K562 (cell line): Measurements from ENCODE around the gene ZFPM1. TPM values are rescaled to one million over a fixed set of nuclear protein-coding genes. Genes with fewer than 3 reads are reported as not detected.

Experiments
- ATAC-seq: fragments of 200-7000 bp; cut with Tn5 transposase; 3 replicates; pipeline ENCODE4 v1.9.1; 2020; ENCODE audit warnings: moderate library complexity
- BruUV-seq: library from RNA; stranded (reverse); fragments of 400-500 nt; replicated peaks from 2 replicates; lab custom pipeline; 2021; lab: Mats Ljungman, UMichigan
- CTCF ChIA-PET: fragments of 300-600 bp; formaldehyde crosslinking; extraction: SDS; loops from one replicate; lab custom pipeline; 2021; ENCODE audit warnings: low intra/inter-chr PET ratio; lab: Yijun Ruan, JAX
- POLR2A ChIA-PET: fragments of 300-600, 350-650 bp; sonication (Branson Sonifier 250); formaldehyde crosslinking; extraction: SDS; loops from one replicate; lab custom pipeline; 2021; ENCODE audit warnings: antibody characterized with exemption, inconsistent platforms; lab: Yijun Ruan, JAX
- DNase-seq, 4 experiments: peaks; one replicate each; pipeline versions ENCODE4 v3.0.0 to v3.0.0-alpha.2; 2011 to 2018; ENCODE audit warnings: low spot score in 3 of 4, mixed read lengths in 3 of 4; ENCODE audit errors: extremely low read depth in 1 of 4
- FAIRE-seq: peaks from 2 replicates; lab custom pipeline; 2011; peaks lifted over from hg19 to GRCh38; lab: Jason Lieb, UNC
- H2AFZ ChIP-seq: 2 replicates; pipeline ENCODE4 v1.6.0; 2011; ENCODE audit warnings: low read depth, low read length, control low read depth, inconsistent platforms
- H3K27ac ChIP-seq: fragments of 200-600 bp; 3 replicates; pipeline ENCODE4 v1.8.0; 2011; ENCODE audit warnings: low read depth, mild to moderate bottlenecking, control low read depth, inconsistent platforms, low read length, moderate library complexity, mixed read lengths; ENCODE audit errors: extremely low read depth
- H3K27me3 ChIP-seq, 2 experiments: fragments of 300-600 bp in 1 of 2; 2 replicates in 1 of 2; 3 replicates in 1 of 2; pipeline versions ENCODE4 v1.6.0 to v1.8.0; 2011; ENCODE audit warnings: inconsistent platforms in 2 of 2, low read length in 2 of 2, mild to moderate bottlenecking in 1 of 2, mixed read lengths in 1 of 2, moderate library complexity in 1 of 2; ENCODE audit not compliant: control insufficient read depth in 2 of 2, insufficient read depth in 2 of 2
- H3K36me3 ChIP-seq: fragments of 300-600 bp; 3 replicates; pipeline ENCODE4 v1.8.0; 2011; ENCODE audit warnings: mild to moderate bottlenecking, low read length, inconsistent platforms; ENCODE audit not compliant: control insufficient read depth, insufficient read depth
- H3K4me1 ChIP-seq, 2 experiments: fragments of 200-600 bp in 1 of 2; replicated peaks in 1 of 2; 2 replicates in 1 of 2; 3 replicates in 1 of 2; pipeline versions ENCODE4 v1.5.1 to v1.8.0; 2011; ENCODE audit warnings: inconsistent platforms in 2 of 2, low read length in 2 of 2, mild to moderate bottlenecking in 1 of 2, mixed read lengths in 1 of 2, moderate library complexity in 1 of 2; ENCODE audit not compliant: control insufficient read depth in 2 of 2, insufficient read depth in 2 of 2
- H3K4me2 ChIP-seq: 2 replicates; pipeline ENCODE4 v1.6.1; 2011; ENCODE audit warnings: low read length, control low read depth, inconsistent platforms, mixed read lengths; ENCODE audit not compliant: insufficient read depth
- H3K4me3 ChIP-seq: fragments of 200-600 bp; sonication (generic), shearing (Covaris generic); 2 replicates; pipeline ENCODE4 v1.5.1; 2016; ENCODE audit warnings: control low read depth, inconsistent platforms
- H3K79me2 ChIP-seq: fragments of 200-600 bp; 3 replicates; pipeline ENCODE4 v1.8.0; 2011; ENCODE audit warnings: low read length, inconsistent platforms; ENCODE audit not compliant: control insufficient read depth, insufficient read depth
- H3K9ac ChIP-seq, 2 experiments: 2 replicates each; pipeline versions ENCODE4 v1.6.0 to v1.6.1; 2011; ENCODE audit warnings: low read depth in 2 of 2, low read length in 2 of 2, control low read depth in 1 of 2, inconsistent platforms in 1 of 2, mild to moderate bottlenecking in 1 of 2, mixed read lengths in 1 of 2; ENCODE audit not compliant: insufficient read depth in 1 of 2
- H3K9me1 ChIP-seq: one replicate; pipeline ENCODE4 v1.6.0; 2011; ENCODE audit warnings: inconsistent platforms, mild to moderate bottlenecking, low read length, moderate library complexity; ENCODE audit not compliant: control insufficient read depth, insufficient read depth
- H3K9me3 ChIP-seq: replicated peaks from 2 replicates; pipeline ENCODE4 v1.5.1; 2011; ENCODE audit warnings: low read depth, low read length, inconsistent platforms; ENCODE audit not compliant: control insufficient read depth, insufficient read depth
- H4K20me1 ChIP-seq: replicated peaks from 2 replicates; pipeline ENCODE4 v1.6.1; 2011; ENCODE audit warnings: low read length, inconsistent platforms, mixed read lengths; ENCODE audit not compliant: control insufficient read depth, insufficient read depth
- ARID3B ChIP-seq: fragments of 250-450 bp; sonication (Bioruptor Pico); IDR thresholded peaks from 2 replicates; pipeline ENCODE4 v1.4.0; 2020; ENCODE audit warnings: borderline replicate concordance
- CLOCK ChIP-seq: fragments of 250-450 bp; sonication (Bioruptor Pico); IDR thresholded peaks from 2 replicates; pipeline ENCODE4 v1.4.0; 2020; ENCODE audit warnings: mild to moderate bottlenecking, moderate library complexity, borderline replicate concordance
- KLF16 ChIP-seq: IDR thresholded peaks from 2 replicates; pipeline ENCODE4 v1.6.1; 2016; ENCODE audit warnings: antibody characterized with exemption
- VEZF1 ChIP-seq: fragments of 200-800 bp; sonication (Bioruptor generic); IDR thresholded peaks from 2 replicates; pipeline ENCODE4 v1.6.1; 2017; ENCODE audit warnings: missing genetic modification characterization, missing compliant biosample characterization
- ZBTB11 ChIP-seq, 3 experiments: fragments of 200-800 bp in 1 of 3; fragments of 250-450 bp in 1 of 3; fragments of 450-650 bp in 1 of 3; sonication (Bioruptor Pico) in 1 of 3; sonication (Bioruptor generic) in 1 of 3; formaldehyde crosslinking in 1 of 3; IDR thresholded peaks; 2 replicates each; pipeline versions ENCODE4 v1.6.1 to v1.8.0; 2016 to 2022; ENCODE audit warnings: mild to moderate bottlenecking in 2 of 3, missing genetic modification characterization in 2 of 3, missing compliant biosample characterization in 1 of 3, moderate library complexity in 1 of 3
- WGBS: fragments of 100-300 bp; shearing (Covaris generic); methylation state at CpG from one replicate; pipeline ENCODE4 v1.1.6; 2016; ENCODE audit warnings: low coverage, mixed read lengths; ENCODE audit not compliant: insufficient coverage; ENCODE audit errors: missing lambda C conversion rate; 5-methylcytosine and 5-hydroxymethylcytosine counted together
- in situ Hi-C: fragments of 300-500 bp; cut with MboI; formaldehyde crosslinking; loops from 4 replicates; pipeline ENCODE4 v1.15.0; 2018; ENCODE audit warnings: inconsistent platforms, mixed read lengths
- intact Hi-C: fragments of 100-400 bp; cut with micrococcal nuclease; formaldehyde crosslinking; loops from 2 replicates; pipeline ENCODE4 v1.14.2; 2022
- polyA plus RNA-seq, 8 experiments: library from polyadenylated mRNA; depleted of rRNA in 4 of 8; stranded (reverse) in 5 of 8; unstranded in 3 of 8; fragments of >200 nt; fragmentation: Nextera tagmentation in 2 of 8; fragmentation: Illumina TruSeq in 1 of 8; extraction: Ambion mirVana in 2 of 8; extraction: Trizol in 1 of 8; gene quantifications; 2 replicates each; pipeline versions ENCODE4 v1.2.1 to v1.2.3, GENCODE V29; 2011 to 2014; ENCODE audit warnings: inconsistent platforms in 1 of 8, missing spikeins in 1 of 8
- total RNA-seq, 7 experiments: library from RNA; depleted of rRNA in 6 of 7; stranded (reverse); fragments of >200 nt in 6 of 7; fragmentation: Illumina TruSeq in 2 of 7; extraction: Trizol in 2 of 7; gene quantifications; 2 replicates each; pipeline versions ENCODE4 v1.2.1 to v1.2.3, GENCODE V29; 2011 to 2021; ENCODE audit warnings: low replicate concordance in 1 of 7

The ZFPM1 gene
- total and polyA plus RNA-seq, 9 of the 15 experiments (the other 6 are each of a cell fraction or from before 2014, with no cell fraction given), result 0.03 to 35.9 (median 1.4) TPM

GRCh38 chr16:88460496-88461330 is 7.6 kb downstream of the ZFPM1 start (continued):
- TF ChIP-seq VEZF1, result 0 out of 2 replicates have a peak, but pooled peaks have one; percentile 32

- in situ Hi-C loops, result no loop called here
- ChIA-PET POLR2A (interaction anchor here (0.6 to 1.1 kb wide), 4 partner anchors 12 to 87 kb away, joined by 3 read pairs; no protein-coding TSS in a partner anchor), CTCF (no interaction called here)
- WGBS, result 3% methylated on average over 22 of the region's 30 CpGs
- Histone ChIP-seq H3K9me3 (no peaks in the 10 kb centered on the region), H3K4me2 (peak overlapping the region; percentile 79), H3K9ac (peak overlapping the region; percentile 27 to 85; a peak in 3 of 4 replicates), H4K20me1 (peaks cover 91% of the 10 kb centered on the region), H3K27me3 (no peaks in the 10 kb centered on the region), H3K4me1 (peaks cover 92 to 99% of the 10 kb centered on the region in 2 experiments), H3K36me3 (peaks cover 64% of the 10 kb centered on the region; the same call in 2 of the 3 replicates), H3K79me2 (peaks cover 98% of the 10 kb centered on the region), H3K27ac (peak overlapping the region; percentile 67; the same call in 2 of the 3 replicates), H3K9me1 (peaks cover 11% of the 10 kb centered on the region), H3K4me3 (peak overlapping the region; percentile 15; the same call in 1 of the 2 replicates), H2AFZ (0 out of 2 replicates have a peak overlapping the region, but pooled peaks have one; percentile 10)
- DNase-seq, result peak; percentile 60 to 89 (median 72)
- no TSS peak for BruUV-seq
- peak; percentile 92 for FAIRE-seq
- peak; percentile 81 for ATAC-seq
- intact Hi-C loops, result no loop called here
- no peak for TF ChIP-seq CLOCK (CRISPR knock-in tag)
- TF ChIP-seq ARID3B (CRISPR knock-in tag), result no peak
- TF ChIP-seq ZBTB11 (CRISPR knock-in tag; IDR thresholded peaks at IDR 0.05), result no peak
- TF ChIP-seq KLF16, result no peak
Measured at GRCh38 chr16:88461331-88462269, 8.5 kb downstream of the ZFPM1 start.
